CD14-positive monocyte (primary cell): ENCODE data around the gene UAP1L1. TPM values are rescaled to one million over a fixed set of nuclear protein-coding genes. Genes with fewer than 3 reads are reported as not detected.

Source experiments
- DNase-seq, 3 donors: peaks; one replicate each; pipeline ENCODE4 v3.0.0-alpha.2; 2011 to 2022
- H2AFZ ChIP-seq: 2 replicates; pipeline ENCODE4 v1.6.0; 2012; ENCODE audit warnings: mild to moderate bottlenecking, low read depth, low read length, inconsistent platforms; ENCODE audit not compliant: insufficient read depth, poor library complexity, severe bottlenecking
- H3K27ac ChIP-seq, 2 donors: 1 replicate in 1 of 2; 2 replicates in 1 of 2; pipeline ENCODE4 v1.5.1; 2012 to 2013; ENCODE audit warnings: low read length in 2 of 2, control low read depth in 1 of 2, inconsistent platforms in 1 of 2, low read depth in 1 of 2, mild to moderate bottlenecking in 1 of 2
- H3K27me3 ChIP-seq, 2 donors: one replicate each; pipeline versions ENCODE4 v1.6.0 to v1.6.1; 2011 to 2013; ENCODE audit warnings: low read length in 2 of 2; ENCODE audit not compliant: control insufficient read depth in 2 of 2, insufficient read depth in 2 of 2
- H3K36me3 ChIP-seq, 2 donors: replicated peaks in 1 of 2; 1 replicate in 1 of 2; 2 replicates in 1 of 2; pipeline versions ENCODE4 v1.5.1 to v1.6.1; 2012 to 2013; ENCODE audit warnings: low read length in 2 of 2, control low read depth in 1 of 2, inconsistent platforms in 1 of 2, mild to moderate bottlenecking in 1 of 2; ENCODE audit not compliant: insufficient read depth in 2 of 2, control insufficient read depth in 1 of 2
- H3K4me1 ChIP-seq, 2 donors: 1 replicate in 1 of 2; 2 replicates in 1 of 2; pipeline versions ENCODE4 v1.5.1 to v1.6.1; 2012 to 2013; ENCODE audit warnings: low read length in 2 of 2, control low read depth in 1 of 2, inconsistent platforms in 1 of 2, mild to moderate bottlenecking in 1 of 2, moderate library complexity in 1 of 2; ENCODE audit not compliant: insufficient read depth in 2 of 2, control insufficient read depth in 1 of 2
- H3K4me2 ChIP-seq: replicated peaks from 2 replicates; pipeline ENCODE3; 2012; ENCODE audit warnings: low read length, moderate library complexity, mild to moderate bottlenecking; ENCODE audit not compliant: poor library complexity, severe bottlenecking; ENCODE audit errors: extremely low read depth
- H3K4me3 ChIP-seq, 3 experiments: fragments of 200-600 bp in 1 of 3; sonication (generic) in 1 of 3; replicated peaks in 1 of 3; 1 replicate in 2 of 3; 2 replicates in 1 of 3; pipeline ENCODE4 v1.5.1; 2011 to 2013; ENCODE audit warnings: low read length in 3 of 3, mild to moderate bottlenecking in 3 of 3, control low read depth in 2 of 3, low read depth in 2 of 3, inconsistent platforms in 1 of 3, moderate library complexity in 1 of 3
- H3K79me2 ChIP-seq: 2 replicates; pipeline ENCODE4 v1.6.0; 2012; ENCODE audit warnings: mild to moderate bottlenecking, control low read depth, inconsistent platforms, low read length, moderate library complexity; ENCODE audit not compliant: insufficient read depth
- H3K9ac ChIP-seq: 2 replicates; pipeline ENCODE4 v1.6.0; 2017; ENCODE audit warnings: low read length, mild to moderate bottlenecking; ENCODE audit not compliant: insufficient read depth, poor library complexity, severe bottlenecking
- H3K9me3 ChIP-seq, 2 donors: replicated peaks in 1 of 2; 1 replicate in 1 of 2; 2 replicates in 1 of 2; pipeline versions ENCODE4 v1.5.1 to v1.6.1; 2012 to 2013; ENCODE audit warnings: low read length in 2 of 2, control low read depth in 1 of 2; ENCODE audit not compliant: control insufficient read depth in 1 of 2, insufficient read depth in 1 of 2
- H4K20me1 ChIP-seq: 2 replicates; pipeline ENCODE4 v1.6.0; 2012; ENCODE audit warnings: mild to moderate bottlenecking, low read length, control low read depth, moderate library complexity; ENCODE audit not compliant: insufficient read depth
- H3K27ac Mint-ChIP-seq, 7 donors: one replicate each; pipeline ENCODE4 v1.8.0; 2020; ENCODE audit warnings: mild to moderate bottlenecking in 7 of 7, mixed read lengths in 7 of 7, moderate library complexity in 6 of 7, inconsistent platforms in 2 of 7
- H3K27me3 Mint-ChIP-seq, 3 donors: one replicate each; pipeline ENCODE4 v1.8.0; 2021 to 2022; ENCODE audit warnings: low read depth in 3 of 3, mild to moderate bottlenecking in 3 of 3, mixed read lengths in 3 of 3, moderate library complexity in 3 of 3, inconsistent platforms in 1 of 3
- H3K36me3 Mint-ChIP-seq, 2 donors: one replicate each; pipeline ENCODE4 v1.8.0; 2020; ENCODE audit warnings: mixed read lengths in 2 of 2, inconsistent platforms in 1 of 2, mild to moderate bottlenecking in 1 of 2
- H3K4me1 Mint-ChIP-seq: one replicate; pipeline ENCODE4 v1.8.0; 2020; ENCODE audit warnings: mild to moderate bottlenecking, mixed read lengths
- H3K4me3 Mint-ChIP-seq, 2 donors: one replicate each; pipeline ENCODE4 v1.8.0; 2020; ENCODE audit warnings: mild to moderate bottlenecking in 2 of 2, mixed read lengths in 2 of 2, moderate library complexity in 1 of 2
- H3K9me3 Mint-ChIP-seq, 7 donors: one replicate each; pipeline ENCODE4 v1.8.0; 2020 to 2022; ENCODE audit warnings: mixed read lengths in 7 of 7, mild to moderate bottlenecking in 6 of 7, moderate library complexity in 6 of 7, inconsistent platforms in 2 of 7
- WGBS: methylation state at CpG from one replicate; pipeline ENCODE4 v1.1.5; 2013; ENCODE audit warnings: missing lambda C conversion rate; ENCODE audit not compliant: insufficient coverage; 5-methylcytosine and 5-hydroxymethylcytosine counted together
- intact Hi-C, 2 donors: fragments of 100-400 bp; cut with micrococcal nuclease; formaldehyde crosslinking; loops; one replicate each; pipeline versions ENCODE4 v1.15.0 to v1.15.1; 2023
- polyA plus RNA-seq, 3 donors: library from polyadenylated mRNA; depleted of rRNA in 1 of 3; unstranded in 2 of 3; stranded (reverse) in 1 of 3; fragments of 300-500 nt in 2 of 3; fragments of >200 nt in 1 of 3; fragmentation: Illumina TruSeq in 2 of 3; gene quantifications; 1 replicate in 2 of 3; 2 replicates in 1 of 3; pipeline ENCODE4 v1.2.3, GENCODE V29; 2012 to 2021
- TF ChIP-seq, protein P1 (sequence below): fragments of 200-600 bp; IDR thresholded peaks from one replicate; pipeline ENCODE4 v1.8.0; 2022; ENCODE audit warnings: antibody characterized with exemption, mild to moderate bottlenecking

UAP1L1 gene
- polyA plus RNA-seq, 3 donors = 5.7 to 16.7 (median 14.8) TPM

DNA sequence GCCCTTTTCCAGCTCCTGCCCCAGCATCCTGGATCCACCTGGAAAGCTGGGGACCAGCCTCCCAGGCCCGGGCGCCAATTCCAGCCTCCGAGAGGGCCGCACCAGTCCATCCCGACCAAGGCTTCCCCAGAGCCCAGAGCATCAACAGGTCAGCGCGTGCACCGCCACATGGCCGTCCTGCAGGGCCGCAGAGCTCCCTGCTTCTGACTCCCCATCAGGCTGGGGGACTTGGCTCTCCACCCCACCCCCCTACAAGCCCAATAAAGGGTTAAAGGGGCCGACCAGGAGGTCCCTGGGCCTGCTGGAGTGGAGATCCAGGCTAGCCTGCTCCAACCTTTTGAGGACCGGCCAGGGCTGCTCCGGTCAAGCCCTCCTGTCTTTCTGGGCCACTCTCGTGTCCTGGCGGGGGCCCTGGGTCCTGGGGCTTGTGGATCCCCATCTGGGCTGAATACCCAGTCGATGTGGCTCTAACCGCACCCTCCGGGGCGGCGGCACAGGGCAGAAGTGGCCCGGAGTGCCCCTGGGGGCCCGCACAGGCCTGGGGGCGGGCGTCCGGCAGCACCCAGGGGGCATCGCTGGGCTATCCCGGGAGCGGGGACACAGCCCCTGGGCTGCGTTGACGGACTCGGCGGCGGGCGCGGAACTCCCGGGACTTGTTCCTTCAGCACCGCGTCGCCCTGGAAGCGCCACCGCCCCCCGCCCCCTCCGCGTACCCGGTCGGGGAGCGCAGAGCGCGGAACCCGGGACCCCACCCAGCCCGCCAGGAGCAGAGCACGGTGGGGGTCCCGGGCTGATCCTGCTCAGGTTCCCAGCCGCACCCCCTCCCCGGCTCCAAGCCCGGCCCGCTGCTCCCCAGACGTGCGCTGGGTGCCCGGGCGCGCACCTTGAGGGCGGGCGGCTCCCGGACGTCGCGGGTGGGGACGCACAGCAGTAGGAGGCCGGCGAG lies 24.0 kb upstream of the UAP1L1 start:
- peak overlapping the region in 1 of 2 donors; percentile 74 for H3K4me3 Mint-ChIP-seq
- Histone ChIP-seq H4K20me1 (no peaks in the 10 kb centered on the region), H3K9ac (no peak overlapping the region), H3K36me3 (no peaks in the 10 kb centered on the region), H3K4me3 (no peak overlapping the region), H3K4me1 (peaks cover 0 to 10% of the 10 kb centered on the region in 2 donors), H3K79me2 (no peaks in the 10 kb centered on the region), H3K27ac (no peak overlapping the region), H3K4me2 (peak overlapping the region; percentile 54), H2AFZ (no peak overlapping the region), H3K27me3 (peaks cover 17 to 66% of the 10 kb centered on the region in 2 donors), H3K9me3 (peaks cover 0 to 5% of the 10 kb centered on the region in 2 donors)
- H3K27me3 Mint-ChIP-seq = peaks cover 51 to 80% (median 64%) of the 10 kb centered on the region in 3 donors
- intact Hi-C loops = loop anchor here in 1 of 2 donors (1.0 kb wide), 1 partner anchor 10 kb away; no protein-coding TSS in a partner anchor
- WGBS = 10% methylated on average over 69 of the region's 71 CpGs
- TF ChIP-seq, protein P1, sequence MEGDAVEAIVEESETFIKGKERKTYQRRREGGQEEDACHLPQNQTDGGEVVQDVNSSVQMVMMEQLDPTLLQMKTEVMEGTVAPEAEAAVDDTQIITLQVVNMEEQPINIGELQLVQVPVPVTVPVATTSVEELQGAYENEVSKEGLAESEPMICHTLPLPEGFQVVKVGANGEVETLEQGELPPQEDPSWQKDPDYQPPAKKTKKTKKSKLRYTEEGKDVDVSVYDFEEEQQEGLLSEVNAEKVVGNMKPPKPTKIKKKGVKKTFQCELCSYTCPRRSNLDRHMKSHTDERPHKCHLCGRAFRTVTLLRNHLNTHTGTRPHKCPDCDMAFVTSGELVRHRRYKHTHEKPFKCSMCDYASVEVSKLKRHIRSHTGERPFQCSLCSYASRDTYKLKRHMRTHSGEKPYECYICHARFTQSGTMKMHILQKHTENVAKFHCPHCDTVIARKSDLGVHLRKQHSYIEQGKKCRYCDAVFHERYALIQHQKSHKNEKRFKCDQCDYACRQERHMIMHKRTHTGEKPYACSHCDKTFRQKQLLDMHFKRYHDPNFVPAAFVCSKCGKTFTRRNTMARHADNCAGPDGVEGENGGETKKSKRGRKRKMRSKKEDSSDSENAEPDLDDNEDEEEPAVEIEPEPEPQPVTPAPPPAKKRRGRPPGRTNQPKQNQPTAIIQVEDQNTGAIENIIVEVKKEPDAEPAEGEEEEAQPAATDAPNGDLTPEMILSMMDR = no peak
- no peaks in the 10 kb centered on the region for H3K36me3 Mint-ChIP-seq
- H3K9me3 Mint-ChIP-seq = peaks cover 0 to 3% (median 0%) of the 10 kb centered on the region in 7 donors
- no peak overlapping the region for H3K27ac Mint-ChIP-seq
- H3K4me1 Mint-ChIP-seq = peaks cover 8% of the 10 kb centered on the region
- DNase-seq = no peak

DNA sequence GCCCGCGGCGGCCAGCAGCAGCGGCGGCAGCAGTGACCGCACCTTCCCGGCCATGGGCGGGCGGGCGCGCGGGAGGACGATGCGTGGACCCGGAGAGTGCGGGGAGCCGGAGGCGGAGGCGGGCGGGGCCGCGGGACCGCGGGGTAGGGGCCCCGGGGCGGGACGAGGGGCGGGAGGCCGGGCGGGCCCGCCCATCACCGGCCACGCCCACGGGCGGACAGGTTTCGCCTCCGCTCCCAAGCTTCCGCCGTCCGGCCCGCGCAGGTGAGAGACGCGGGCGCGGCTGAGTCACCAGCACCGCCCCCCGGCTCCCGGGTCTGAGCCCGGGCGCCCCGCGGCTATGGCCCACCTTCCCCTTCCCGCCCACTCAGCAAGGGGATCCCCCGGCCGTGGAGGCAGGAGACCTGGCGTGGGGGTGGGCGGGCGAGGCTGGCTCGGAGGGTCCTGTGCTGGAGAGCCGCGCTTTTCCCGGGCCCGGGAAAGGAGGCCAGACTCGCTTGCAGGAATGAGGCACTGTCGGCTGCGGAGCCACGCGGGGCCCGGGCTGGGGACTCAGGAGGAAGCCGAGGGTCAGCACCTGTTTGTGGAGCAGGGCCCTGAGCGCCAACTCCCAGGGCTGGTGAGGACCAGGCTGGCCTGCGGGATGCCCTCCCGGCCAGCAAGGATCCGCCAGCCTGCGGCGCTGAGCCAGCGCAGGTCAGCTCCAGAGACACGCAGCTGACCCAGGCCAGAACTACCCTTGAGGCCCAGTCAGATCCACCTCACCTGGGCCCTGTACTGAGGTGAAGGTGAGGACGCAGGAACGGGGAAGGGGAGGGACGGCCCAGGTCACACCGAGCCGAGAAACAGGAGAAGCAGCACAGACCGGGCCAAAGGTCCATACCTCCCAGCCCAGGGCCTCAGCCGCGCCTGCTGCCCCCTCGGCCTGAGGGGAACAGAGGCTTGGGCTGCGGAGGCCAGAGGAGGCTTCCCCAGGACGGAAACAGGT lies 23.1 kb upstream of the UAP1L1 start, which contains the start of gene ENTPD2:
Gene ENTPD2 (minus strand): TSS at position 118 of the 988 bp plus-strand sequence. CDS start 64 bp downstream, at position 54.
- Histone ChIP-seq H3K27ac (no peak within 1 kb of the TSS), H3K4me1 (peaks cover 0 to 10% of the 10 kb centered on the region in 2 donors), H2AFZ (no peak within 1 kb of the TSS), H3K79me2 (no peaks in the 10 kb centered on the region), H3K27me3 (peaks cover 17 to 58% of the 10 kb centered on the region in 2 donors), H3K9ac (no peak within 1 kb of the TSS), H3K4me2 (peak within 1 kb of the TSS; percentile 54), H3K36me3 (no peaks in the 10 kb centered on the region), H4K20me1 (no peaks in the 10 kb centered on the region), H3K4me3 (no peak within 1 kb of the TSS), H3K9me3 (peaks cover 0 to 5% of the 10 kb centered on the region in 2 donors)
- no peaks in the 10 kb centered on the region for H3K36me3 Mint-ChIP-seq
- intact Hi-C loops = no loop called here
- peak within 1 kb of the TSS in 1 of 2 donors; percentile 74 for H3K4me3 Mint-ChIP-seq
- WGBS = 21% methylated on average over 87 of the region's 90 CpGs
- peaks cover 14% of the 10 kb centered on the region for H3K4me1 Mint-ChIP-seq
- H3K27ac Mint-ChIP-seq = no peak within 1 kb of the TSS
- peaks cover 53 to 74% (median 57%) of the 10 kb centered on the region in 3 donors for H3K27me3 Mint-ChIP-seq
- TF ChIP-seq, protein P1 = no peak
- peaks cover 0 to 3% (median 0%) of the 10 kb centered on the region in 7 donors for H3K9me3 Mint-ChIP-seq
- DNase-seq = no peak
